GM23338 (cell line): ENCODE measurements around the gene SLC22A17. TPM values are rescaled to one million over a fixed set of nuclear protein-coding genes. Genes with fewer than 3 reads are reported as not detected.
"Not testable (repeated sequence)": the region's sequence is repeated elsewhere in the genome, so short reads cannot be mapped to it uniquely, and the experiment has no call there.

Experiments used
- ATAC-seq: fragments of 200-7000 bp; cut with Tn5 transposase; 3 replicates; pipeline ENCODE4 v1.9.1; 2020
- DNase-seq: peaks from one replicate; pipeline ENCODE4 v3.0.0-alpha.2; 2015; ENCODE audit warnings: low spot score
- H2AFZ ChIP-seq: fragments of 200-600 bp; sonication (generic); 2 replicates; pipeline ENCODE4 v1.8.0; 2016; ENCODE audit warnings: antibody characterized with exemption, mild to moderate bottlenecking, moderate library complexity
- H3F3A ChIP-seq: fragments of 200-600 bp; sonication (generic); replicated peaks from 2 replicates; pipeline ENCODE4 v1.8.0; 2017; ENCODE audit warnings: antibody characterized with exemption, mixed run types, low read depth
- H3K27ac ChIP-seq: fragments of 200-600 bp; sonication (generic); 2 replicates; pipeline ENCODE4 v1.6.1; 2016; ENCODE audit warnings: low read depth
- H3K27me3 ChIP-seq: fragments of 200-600 bp; sonication (generic); 2 replicates; pipeline ENCODE4 v1.8.0; 2016; ENCODE audit warnings: mild to moderate bottlenecking, mixed run types, moderate library complexity; ENCODE audit not compliant: insufficient read depth
- H3K36me3 ChIP-seq: fragments of 200-600 bp; sonication (generic); 2 replicates; pipeline ENCODE4 v1.8.0; 2016; ENCODE audit warnings: mild to moderate bottlenecking; ENCODE audit not compliant: insufficient read depth
- H3K4me1 ChIP-seq: fragments of 200-600 bp; sonication (generic); 2 replicates; pipeline ENCODE4 v1.8.0; 2016; ENCODE audit warnings: mild to moderate bottlenecking, moderate library complexity; ENCODE audit not compliant: insufficient read depth
- H3K4me2 ChIP-seq: fragments of 200-600 bp; sonication (generic); 2 replicates; pipeline ENCODE4 v1.7.1; 2017; ENCODE audit warnings: mixed run types
- H3K4me3 ChIP-seq: fragments of 200-600 bp; sonication (generic); 2 replicates; pipeline ENCODE4 v1.6.1; 2016; ENCODE audit warnings: mixed run types
- H3K79me2 ChIP-seq: fragments of 200-600 bp; sonication (generic); replicated peaks from 2 replicates; pipeline ENCODE4 v1.8.0; 2017; ENCODE audit warnings: mild to moderate bottlenecking; ENCODE audit not compliant: insufficient read depth
- H3K9me2 ChIP-seq: fragments of 200-600 bp; sonication (generic); 2 replicates; pipeline ENCODE4 v1.8.0; 2017; ENCODE audit not compliant: insufficient read depth
- H4K20me1 ChIP-seq: fragments of 200-600 bp; sonication (generic); replicated peaks from 2 replicates; pipeline ENCODE4 v1.8.0; 2017; ENCODE audit warnings: mild to moderate bottlenecking; ENCODE audit not compliant: insufficient read depth
- H3K27ac Mint-ChIP-seq: 2 replicates; pipeline ENCODE4 v1.8.0; 2020; ENCODE audit warnings: inconsistent platforms, mild to moderate bottlenecking, moderate library complexity, mixed read lengths
- H3K27me3 Mint-ChIP-seq: 3 replicates; pipeline ENCODE4 v1.8.0; 2022; ENCODE audit warnings: low read depth, mild to moderate bottlenecking, moderate library complexity, mixed read lengths, inconsistent platforms; ENCODE audit not compliant: insufficient read depth, poor library complexity
- H3K36me3 Mint-ChIP-seq: 3 replicates; pipeline ENCODE4 v1.8.0; 2021; ENCODE audit warnings: low read depth, mild to moderate bottlenecking, inconsistent platforms, moderate library complexity, mixed read lengths
- H3K4me1 Mint-ChIP-seq: 3 replicates; pipeline ENCODE4 v1.8.0; 2020; ENCODE audit warnings: mild to moderate bottlenecking, inconsistent platforms, mixed read lengths
- H3K4me3 Mint-ChIP-seq: 3 replicates; pipeline ENCODE4 v1.8.0; 2021; ENCODE audit warnings: moderate library complexity, mild to moderate bottlenecking, inconsistent platforms, mixed read lengths
- H3K9me3 Mint-ChIP-seq: 3 replicates; pipeline ENCODE4 v1.8.0; 2020; ENCODE audit warnings: moderate library complexity, mild to moderate bottlenecking, inconsistent platforms, mixed read lengths
- CREB1 ChIP-seq: fragments of 250-450 bp; sonication (Bioruptor Pico); IDR thresholded peaks from 2 replicates; pipeline ENCODE4 v1.5.0; 2020; ENCODE audit warnings: low read depth, mild to moderate bottlenecking, moderate library complexity
- CTCF ChIP-seq, 2 experiments: fragments of 200-600 bp in 1 of 2; sonication (generic) in 1 of 2; conservative IDR thresholded peaks; 2 replicates each; pipeline versions ENCODE4 v1.5.1 to v1.6.1; 2016 to 2017; ENCODE audit warnings: antibody characterized with exemption in 2 of 2, low read depth in 2 of 2, mild to moderate bottlenecking in 2 of 2, moderate library complexity in 1 of 2
- ETS1 ChIP-seq: IDR thresholded peaks from 2 replicates; pipeline ENCODE4 v1.6.1; 2016; ENCODE audit warnings: antibody characterized with exemption
- EZH2 ChIP-seq: fragments of 200-600 bp; sonication (generic); IDR thresholded peaks from one replicate; pipeline ENCODE4 v1.8.0; 2017; ENCODE audit warnings: antibody characterized with exemption, mild to moderate bottlenecking, low read depth; ENCODE audit not compliant: unreplicated experiment
- EZH2phosphoT487 ChIP-seq: fragments of 200-600 bp; sonication (generic); IDR thresholded peaks from one replicate; pipeline ENCODE4 v1.8.1; 2018; ENCODE audit warnings: antibody characterized with exemption; ENCODE audit not compliant: unreplicated experiment
- JUNB ChIP-seq: IDR thresholded peaks from one replicate; pipeline ENCODE4 v1.6.1; 2016; ENCODE audit warnings: antibody characterized with exemption; ENCODE audit not compliant: unreplicated experiment
- NANOG ChIP-seq: IDR thresholded peaks from 2 replicates; pipeline ENCODE4 v1.6.1; 2016; ENCODE audit warnings: antibody characterized with exemption, borderline replicate concordance
- POLR2AphosphoS5 ChIP-seq: IDR thresholded peaks from 2 replicates; pipeline ENCODE4 v1.6.1; 2016; ENCODE audit warnings: antibody characterized with exemption, low read depth
- REST ChIP-seq: IDR thresholded peaks from one replicate; pipeline ENCODE4 v1.6.1; 2018; ENCODE audit warnings: antibody characterized with exemption; ENCODE audit not compliant: unreplicated experiment
- STAT1 ChIP-seq: IDR thresholded peaks from one replicate; pipeline ENCODE4 v1.6.1; 2016; ENCODE audit warnings: antibody characterized with exemption; ENCODE audit not compliant: unreplicated experiment
- ZNF114 ChIP-seq: fragments of 250-450 bp; sonication (Bioruptor Pico); IDR thresholded peaks from 2 replicates; pipeline ENCODE4 v1.5.0; 2020; ENCODE audit warnings: mild to moderate bottlenecking, moderate library complexity
- ZNF331 ChIP-seq: fragments of 250-450 bp; sonication (Bioruptor Pico); IDR thresholded peaks from 2 replicates; pipeline ENCODE4 v1.5.0; 2020; ENCODE audit warnings: low read depth, mild to moderate bottlenecking, moderate library complexity
- polyA plus RNA-seq: library from polyadenylated mRNA; unstranded; fragments of >200 nt; fragmentation: Nextera tagmentation; extraction: Ambion mirVana; gene quantifications from 2 replicates; pipeline ENCODE4 v1.2.1, GENCODE V29; 2016
- total RNA-seq: library from RNA; depleted of rRNA; stranded (reverse); fragments of >200 nt; shearing (Covaris generic); gene quantifications from 2 replicates; pipeline ENCODE4 v1.2.3, GENCODE V29; 2014

The SLC22A17 gene
- total and polyA plus RNA-seq, 2 experiments from 2014 or later: 28.6 to 56.6 TPM

GRCh38 chr14:23389871-23390270 is 37.2 kb upstream of the SLC22A17 start:
- peaks cover 11% of the 10 kb centered on the region for H3K27me3 Mint-ChIP-seq
- H3K4me3 Mint-ChIP-seq, H3K4me2 ChIP-seq, DNase-seq, ATAC-seq, H3K27ac ChIP-seq, H3K36me3 Mint-ChIP-seq, H3K27me3 ChIP-seq, H3K27ac Mint-ChIP-seq, H3K4me1 ChIP-seq, H3F3A ChIP-seq, H3K36me3 ChIP-seq, H3K9me3 Mint-ChIP-seq, H4K20me1 ChIP-seq, H3K4me3 ChIP-seq, H3K79me2 ChIP-seq: not testable (repeated sequence)
- peaks cover 16% of the 10 kb centered on the region for H3K4me1 Mint-ChIP-seq
- Histone ChIP-seq H3K9me2 (peaks cover 19% of the 10 kb centered on the region; the same call in 1 of the 2 replicates), H2AFZ (0 out of 2 replicates have a peak overlapping the region, but pooled peaks have one; percentile 38)

GRCh38 chr14:23389396-23389795 is 36.7 kb upstream of the SLC22A17 start:
- ATAC-seq: no peak
- Mint-ChIP-seq H3K4me3 (no peak overlapping the region), H3K4me1 (peaks cover 16% of the 10 kb centered on the region), H3K9me3 (peaks cover 3% of the 10 kb centered on the region), H3K36me3 (no peaks in the 10 kb centered on the region; the same call in 2 of the 3 replicates), H3K27ac (no peak overlapping the region), H3K27me3 (peaks cover 11% of the 10 kb centered on the region)
- no peaks in the 10 kb centered on the region for H4K20me1 ChIP-seq
- no peak overlapping the region for H3K4me3 ChIP-seq
- H3K9me2 ChIP-seq: peaks cover 19% of the 10 kb centered on the region; the same call in 1 of the 2 replicates
- H2AFZ ChIP-seq: peak overlapping the region; percentile 76; the same call in 1 of the 2 replicates
- H3K4me1 ChIP-seq: peaks cover 6% of the 10 kb centered on the region; the same call in 1 of the 2 replicates
- H3K79me2 ChIP-seq: no peaks in the 10 kb centered on the region
- H3K27me3 ChIP-seq: no peaks in the 10 kb centered on the region
- DNase-seq: no peak
- no peak overlapping the region for H3K4me2 ChIP-seq
- H3F3A ChIP-seq: no peaks in the 10 kb centered on the region
- TF ChIP-seq POLR2AphosphoS5 (no peak), EZH2 (no peak), CTCF (conservative IDR thresholded peaks at IDR 0.05; ENCODE audit: low read depth in 2 of 2) (no peak), STAT1 (no peak), ZNF114 (CRISPR knock-in tag) (no peak), ZNF331 (CRISPR knock-in tag) (no peak), REST (no peak), CREB1 (CRISPR knock-in tag) (no peak), ETS1 (no peak), NANOG (no peak), JUNB (no peak), EZH2phosphoT487 (no peak)
- no peak overlapping the region for H3K27ac ChIP-seq
- H3K36me3 ChIP-seq: no peaks in the 10 kb centered on the region
